ENCODE measurements around the gene EHD3.

DNA sequence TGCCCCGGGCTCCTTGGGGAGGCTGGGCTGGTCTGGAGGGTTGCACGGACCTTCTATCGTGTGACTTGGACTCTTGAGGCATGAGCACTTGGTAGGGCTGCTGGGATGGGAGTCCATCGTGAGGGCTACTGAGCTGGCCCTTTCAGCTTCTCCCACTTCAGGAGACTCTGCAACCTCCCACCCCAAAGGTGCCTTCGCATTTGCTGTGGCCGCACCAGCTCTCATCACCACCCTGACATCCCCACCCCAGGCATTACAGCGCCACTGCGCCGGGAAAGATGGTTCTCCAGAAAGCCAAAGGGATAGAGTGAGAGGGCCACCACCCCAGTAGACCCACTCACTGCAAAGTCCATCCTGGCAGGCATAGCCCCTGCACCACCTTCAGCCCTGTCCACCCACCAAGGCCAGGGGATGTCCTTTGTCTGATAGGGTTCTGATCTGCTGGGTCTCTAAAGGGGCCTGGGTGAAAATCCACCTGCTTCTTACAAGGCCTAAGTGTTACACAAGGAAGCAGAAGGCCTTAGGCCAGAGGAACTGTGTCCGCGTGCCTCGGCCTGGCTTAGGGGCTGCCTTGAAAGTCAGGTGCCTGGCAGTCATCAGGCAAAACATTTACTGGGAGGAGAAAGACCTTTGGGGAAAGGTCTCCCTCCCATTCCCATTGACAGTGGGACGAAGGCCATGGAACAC, 5.1 kb downstream of the EHD3 start:
- TF ChIP-seq ZNF660 (CRISPR knock-in tag; IDR thresholded peaks at IDR 0.05; ENCODE audit: borderline replicate concordance, low read depth) = no peak
- no peak for TF ChIP-seq ZNF34 (CRISPR knock-in tag; IDR thresholded peaks at IDR 0.05; ENCODE audit: borderline replicate concordance)
- TF ChIP-seq, protein P1, sequence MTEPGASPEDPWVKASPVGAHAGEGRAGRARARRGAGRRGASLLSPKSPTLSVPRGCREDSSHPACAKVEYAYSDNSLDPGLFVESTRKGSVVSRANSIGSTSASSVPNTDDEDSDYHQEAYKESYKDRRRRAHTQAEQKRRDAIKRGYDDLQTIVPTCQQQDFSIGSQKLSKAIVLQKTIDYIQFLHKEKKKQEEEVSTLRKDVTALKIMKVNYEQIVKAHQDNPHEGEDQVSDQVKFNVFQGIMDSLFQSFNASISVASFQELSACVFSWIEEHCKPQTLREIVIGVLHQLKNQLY (CRISPR knock-in tag; IDR thresholded peaks at IDR 0.05) = no peak
- no peak for TF ChIP-seq KLF15 (CRISPR knock-in tag; IDR thresholded peaks at IDR 0.05; ENCODE audit: borderline replicate concordance)

Data from HepG2 (cell line).